Thyroid gland (tissue), 4 donors: Measurements from ENCODE around the gene RPAP2. TPM values are rescaled to one million over a fixed set of nuclear protein-coding genes. Genes with fewer than 3 reads are reported as not detected.
"Not testable (repeated sequence)": the region's sequence is repeated elsewhere in the genome, so short reads cannot be mapped to it uniquely, and the experiment has no call there.

Source experiments
- DNase-seq, 2 donors: peaks; one replicate each; pipeline ENCODE4 v3.0.0-alpha.2; 2019
- H3K27ac ChIP-seq, 3 donors: fragments of 200-600 bp; sonication (generic); 1 replicate in 2 of 3; 2 replicates in 1 of 3; pipeline ENCODE4 v1.5.1; 2016 to 2019; ENCODE audit warnings: mild to moderate bottlenecking in 1 of 3, moderate library complexity in 1 of 3
- H3K27me3 ChIP-seq: fragments of 200-600 bp; sonication (generic); one replicate; pipeline ENCODE4 v1.5.1; 2019
- H3K36me3 ChIP-seq, 2 donors: fragments of 200-600 bp; sonication (generic); one replicate each; pipeline ENCODE4 v1.5.1; 2016 to 2019
- H3K4me1 ChIP-seq, 2 donors: fragments of 200-600 bp; sonication (generic); one replicate each; pipeline ENCODE4 v1.5.1; 2017 to 2019
- H3K4me3 ChIP-seq, 3 donors: fragments of 200-600 bp; sonication (generic); replicated peaks in 1 of 3; 1 replicate in 2 of 3; 2 replicates in 1 of 3; pipeline ENCODE4 v1.5.1; 2016; ENCODE audit warnings: mild to moderate bottlenecking in 1 of 3
- H3K9me3 ChIP-seq: fragments of 200-600 bp; sonication (generic); one replicate; pipeline ENCODE4 v1.5.1; 2017
- POLR2A ChIP-seq, 2 donors: fragments of 450-650 bp; IDR thresholded peaks; one replicate each; pipeline ENCODE4 v1.6.1; 2017; ENCODE audit warnings: antibody characterized with exemption in 2 of 2, mild to moderate bottlenecking in 2 of 2, moderate library complexity in 1 of 2
- WGBS, 2 donors: methylation state at CpG; one replicate each; pipeline ENCODE4 v1.1.5; 2017; 5-methylcytosine and 5-hydroxymethylcytosine counted together
- intact Hi-C: fragments of 100-400 bp; cut with DNase I; formaldehyde crosslinking; loops from one replicate; pipeline ENCODE4 v1.15.1; 2023
- total RNA-seq, 4 donors: library from RNA; depleted of rRNA; stranded (reverse); fragments of >200 nt; gene quantifications; one replicate each; pipeline ENCODE4 v1.2.3, GENCODE V29; 2016
- TF ChIP-seq, protein P1 (sequence below), 6 experiments: fragments of 200-600 bp in 3 of 6; fragments of 450-650 bp in 3 of 6; sonication (generic) in 3 of 6; IDR thresholded peaks; one replicate each; pipeline ENCODE4 v1.5.1; 2016 to 2019; ENCODE audit warnings: antibody characterized with exemption in 6 of 6, mild to moderate bottlenecking in 2 of 6, inconsistent platforms in 1 of 6, moderate library complexity in 1 of 6

RPAP2 gene
- total RNA-seq, 4 donors from 2014 or later, result 8.7 to 28.0 (median 17.6) TPM

DNA sequence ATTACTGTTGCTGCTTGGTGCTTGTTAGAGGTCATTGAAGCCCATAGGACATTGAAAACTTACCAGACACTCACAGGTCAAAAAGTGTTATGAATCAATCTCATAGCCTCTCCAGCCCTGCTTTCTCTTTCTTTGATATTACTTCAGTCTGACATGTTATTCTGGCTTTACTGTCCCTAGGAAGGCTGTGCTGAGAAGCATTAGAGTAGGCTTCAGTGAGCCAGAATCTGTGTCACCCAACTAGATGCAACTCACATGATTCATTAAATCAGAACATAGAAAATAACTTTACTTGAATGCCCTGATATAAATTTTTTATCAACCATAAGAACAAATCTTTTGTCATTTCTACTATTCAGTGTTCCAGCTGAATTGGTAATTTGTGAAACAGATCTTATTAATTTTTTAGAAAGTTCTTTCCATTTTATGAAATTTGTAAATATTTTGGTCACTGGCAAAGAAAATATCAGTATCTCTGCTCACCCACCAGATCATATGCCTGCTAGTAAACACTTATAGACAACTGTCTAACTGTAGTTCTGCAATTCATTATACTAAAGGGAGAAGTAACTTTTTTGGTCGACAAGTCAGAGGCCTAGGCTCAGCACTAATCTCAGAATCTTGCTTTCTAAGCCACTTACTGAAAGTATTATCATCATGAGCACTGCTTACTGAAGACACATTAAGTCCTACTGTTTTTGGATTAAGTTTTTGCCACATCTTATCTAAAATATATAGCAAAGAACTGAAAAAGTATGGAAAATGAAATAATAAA lies 48.2 kb downstream of the RPAP2 start:
- no peaks in the 10 kb centered on the region for H3K4me1 ChIP-seq
- H3K27ac ChIP-seq, result no peak overlapping the region
- H3K36me3 ChIP-seq, result peaks cover 0 to 18% of the 10 kb centered on the region in 2 donors
- H3K9me3 ChIP-seq, result no peaks in the 10 kb centered on the region
- intact Hi-C loops, result no loop called here
- no peaks in the 10 kb centered on the region for H3K27me3 ChIP-seq
- no peak overlapping the region for H3K4me3 ChIP-seq
- WGBS, 2 donors, result 81 to 87% methylated on average over 1 of the region's 1 CpG
- TF ChIP-seq, protein P1, sequence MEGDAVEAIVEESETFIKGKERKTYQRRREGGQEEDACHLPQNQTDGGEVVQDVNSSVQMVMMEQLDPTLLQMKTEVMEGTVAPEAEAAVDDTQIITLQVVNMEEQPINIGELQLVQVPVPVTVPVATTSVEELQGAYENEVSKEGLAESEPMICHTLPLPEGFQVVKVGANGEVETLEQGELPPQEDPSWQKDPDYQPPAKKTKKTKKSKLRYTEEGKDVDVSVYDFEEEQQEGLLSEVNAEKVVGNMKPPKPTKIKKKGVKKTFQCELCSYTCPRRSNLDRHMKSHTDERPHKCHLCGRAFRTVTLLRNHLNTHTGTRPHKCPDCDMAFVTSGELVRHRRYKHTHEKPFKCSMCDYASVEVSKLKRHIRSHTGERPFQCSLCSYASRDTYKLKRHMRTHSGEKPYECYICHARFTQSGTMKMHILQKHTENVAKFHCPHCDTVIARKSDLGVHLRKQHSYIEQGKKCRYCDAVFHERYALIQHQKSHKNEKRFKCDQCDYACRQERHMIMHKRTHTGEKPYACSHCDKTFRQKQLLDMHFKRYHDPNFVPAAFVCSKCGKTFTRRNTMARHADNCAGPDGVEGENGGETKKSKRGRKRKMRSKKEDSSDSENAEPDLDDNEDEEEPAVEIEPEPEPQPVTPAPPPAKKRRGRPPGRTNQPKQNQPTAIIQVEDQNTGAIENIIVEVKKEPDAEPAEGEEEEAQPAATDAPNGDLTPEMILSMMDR (IDR thresholded peaks at IDR 0.05), result no peak
- TF ChIP-seq POLR2A (IDR thresholded peaks at IDR 0.05), result no peak
- no peak for DNase-seq

DNA sequence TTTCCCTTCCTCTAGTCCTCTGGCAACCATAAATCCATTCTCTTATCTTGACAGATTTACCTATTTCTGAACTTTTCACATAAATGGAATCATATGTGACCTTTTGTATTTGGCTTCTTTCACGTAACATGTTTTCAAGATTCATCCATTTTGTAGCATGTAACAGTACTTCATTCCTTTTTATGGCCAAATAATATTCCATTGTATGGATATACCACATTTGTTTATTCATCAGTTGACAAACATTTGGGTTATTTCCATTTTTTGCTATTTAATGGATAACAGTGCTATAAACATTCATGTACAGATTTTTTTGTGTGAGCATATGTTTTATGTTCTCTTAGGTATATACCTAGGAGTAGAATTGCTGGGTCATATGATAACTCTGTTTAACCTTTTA lies 54.0 kb downstream of the RPAP2 start:
- WGBS, 2 donors, result 95 to 100% methylated on average over 1 of the region's 1 CpG
- Histone ChIP-seq H3K27me3 (no peaks in the 10 kb centered on the region), H3K9me3 (no peaks in the 10 kb centered on the region), H3K36me3 (peaks cover 0 to 17% of the 10 kb centered on the region in 2 donors), H3K4me1 (no peaks in the 10 kb centered on the region), H3K27ac (no peak overlapping the region), H3K4me3 (no peak overlapping the region)
- TF ChIP-seq, protein P1 (IDR thresholded peaks at IDR 0.05), result no peak
- TF ChIP-seq POLR2A (IDR thresholded peaks at IDR 0.05), result no peak
- intact Hi-C loops, result no loop called here
- no peak for DNase-seq

DNA sequence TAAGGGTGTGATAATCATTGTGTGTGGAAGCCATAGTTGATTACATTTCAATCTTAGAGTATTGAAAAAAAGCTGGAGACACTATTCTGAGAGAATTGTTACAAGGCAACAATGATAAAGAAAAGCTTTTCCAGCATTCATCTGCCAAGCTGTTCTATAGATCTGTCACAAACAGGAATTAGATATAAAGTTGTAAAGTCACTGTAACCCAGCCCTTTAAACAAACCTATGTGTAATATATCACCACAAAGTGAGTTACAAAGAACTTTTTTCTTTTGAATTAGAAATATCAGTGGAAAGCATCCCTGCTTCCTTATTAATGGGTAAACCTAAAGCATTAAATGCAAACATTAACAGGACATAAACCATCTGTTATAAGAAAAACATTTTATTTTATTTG lies 55.4 kb downstream of the RPAP2 start:
- no peak overlapping the region for H3K4me3 ChIP-seq
- no peaks in the 10 kb centered on the region for H3K27me3 ChIP-seq
- H3K27ac ChIP-seq, result no peak overlapping the region
- H3K36me3 ChIP-seq, result peaks cover under 1 to 19% of the 10 kb centered on the region in 2 donors
- intact Hi-C loops, result no loop called here
- no peak for DNase-seq
- H3K4me1 ChIP-seq, result no peaks in the 10 kb centered on the region
- no peak for TF ChIP-seq POLR2A (IDR thresholded peaks at IDR 0.05)
- TF ChIP-seq, protein P1 (IDR thresholded peaks at IDR 0.05), result no peak
- H3K9me3 ChIP-seq, result no peaks in the 10 kb centered on the region

DNA sequence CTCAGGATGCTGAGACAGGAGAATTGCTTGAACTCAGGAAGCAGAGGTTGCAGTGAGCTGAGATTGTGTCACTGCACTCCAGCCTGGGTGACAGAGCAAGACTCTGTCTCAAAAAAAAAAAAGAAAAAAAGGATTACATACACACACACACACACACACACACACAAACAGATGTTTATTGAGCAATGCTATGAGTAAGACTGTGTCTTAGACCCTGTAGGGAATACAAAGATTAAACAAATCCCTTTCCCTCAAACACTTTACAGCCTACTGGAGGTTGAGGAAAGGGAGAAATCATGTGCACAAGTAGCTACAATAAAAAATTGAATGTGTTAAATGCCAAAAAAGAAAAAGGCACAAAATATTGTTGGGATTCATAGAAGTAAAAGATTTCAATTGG lies 58.1 kb downstream of the RPAP2 start:
- intact Hi-C loops, result no loop called here
- Histone ChIP-seq H3K27me3 (no peaks in the 10 kb centered on the region), H3K27ac (no peak overlapping the region), H3K36me3 (peaks cover 4 to 8% of the 10 kb centered on the region in 2 donors), H3K4me1 (no peaks in the 10 kb centered on the region), H3K9me3 (no peaks in the 10 kb centered on the region), H3K4me3 (no peak overlapping the region)
- TF ChIP-seq, protein P1 (IDR thresholded peaks at IDR 0.05), result no peak
- no peak for TF ChIP-seq POLR2A (IDR thresholded peaks at IDR 0.05)
- no peak for DNase-seq

DNA sequence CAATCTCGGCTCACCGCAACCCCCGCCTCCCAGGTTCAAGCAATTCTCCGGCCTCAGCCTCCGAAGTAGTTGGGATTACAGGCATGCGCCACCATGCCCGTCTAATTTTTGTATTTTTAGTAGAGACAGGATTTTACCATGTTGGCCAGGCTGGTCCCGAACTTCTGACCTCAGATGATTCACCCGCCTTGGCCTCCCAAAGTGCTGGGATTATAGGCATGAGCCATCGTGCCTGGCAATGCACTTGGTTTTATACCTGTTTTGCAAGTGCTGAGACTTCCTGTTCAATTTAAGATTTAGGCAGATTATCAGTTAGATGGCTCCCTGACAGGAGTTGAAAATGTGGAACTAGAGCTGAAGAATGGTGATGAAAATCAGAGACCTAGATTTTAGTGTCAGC lies 60.5 kb downstream of the RPAP2 start:
- DNase-seq, H3K27ac ChIP-seq, H3K4me1 ChIP-seq, H3K4me3 ChIP-seq, H3K27me3 ChIP-seq, H3K36me3 ChIP-seq, H3K9me3 ChIP-seq, intact Hi-C loops: not testable (repeated sequence)
- WGBS, 2 donors, result 96% methylated on average over 10 of the region's 10 CpGs
